ENCODE data around the gene OR5A2. TPM values are rescaled to one million over a fixed set of nuclear protein-coding genes. Genes with fewer than 3 reads are reported as not detected.
"Not testable (repeated sequence)": the region's sequence is repeated elsewhere in the genome, so short reads cannot be mapped to it uniquely, and the experiment has no call there.

The OR5A2 gene
- total RNA-seq, 1 donor from 2014 or later, result not detected

GRCh38 chr11:59423835-59424234, 2.4 kb downstream of the OR5A2 start:
- intact Hi-C loops (cut with micrococcal nuclease), result no loop called here
- no peak overlapping the region for H3K4me3 Mint-ChIP-seq
- H3K27me3 Mint-ChIP-seq (ENCODE audit: insufficient read depth), result peaks cover 10% of the 10 kb centered on the region
- no peaks in the 10 kb centered on the region for H3K36me3 Mint-ChIP-seq (ENCODE audit: low read depth)
- H3K4me1 Mint-ChIP-seq (ENCODE audit: low read depth), result no peaks in the 10 kb centered on the region
- H3K9me3 Mint-ChIP-seq, result no peaks in the 10 kb centered on the region
- no peak overlapping the region for H3K27ac Mint-ChIP-seq
- no peak for DNase-seq (ENCODE audit: low spot score)

- no peak for DNase-seq (ENCODE audit: low spot score)
- intact Hi-C loops (cut with micrococcal nuclease), result no loop called here
- H3K9me3 Mint-ChIP-seq, result no peaks in the 10 kb centered on the region
Measured at GRCh38 chr11:59418156-59418555, 8.1 kb downstream of the OR5A2 start.

GRCh38 chr11:59417023-59417422, 9.2 kb downstream of the OR5A2 start:
- H3K27ac Mint-ChIP-seq, result no peak overlapping the region
- H3K9me3 Mint-ChIP-seq, result no peaks in the 10 kb centered on the region
- H3K27me3 Mint-ChIP-seq (ENCODE audit: insufficient read depth), result peaks cover 18% of the 10 kb centered on the region
- no peak for DNase-seq (ENCODE audit: low spot score)
- intact Hi-C loops (cut with micrococcal nuclease), result no loop called here
- H3K4me1 Mint-ChIP-seq (ENCODE audit: low read depth), result no peaks in the 10 kb centered on the region
- no peaks in the 10 kb centered on the region for H3K36me3 Mint-ChIP-seq (ENCODE audit: low read depth)
- H3K4me3 Mint-ChIP-seq, result no peak overlapping the region

More at GRCh38 chr11:59418156-59418555, 8.1 kb downstream of the OR5A2 start:
- Mint-ChIP-seq H3K27me3 (ENCODE audit: insufficient read depth) (peaks cover 18% of the 10 kb centered on the region), H3K36me3 (ENCODE audit: low read depth) (no peaks in the 10 kb centered on the region), H3K4me1 (ENCODE audit: low read depth) (no peaks in the 10 kb centered on the region), H3K27ac (no peak overlapping the region), H3K4me3 (no peak overlapping the region)

GRCh38 chr11:59416613-59417012, 9.6 kb downstream of the OR5A2 start:
- Mint-ChIP-seq H3K27ac (no peak overlapping the region), H3K4me1 (ENCODE audit: low read depth) (no peaks in the 10 kb centered on the region), H3K4me3 (no peak overlapping the region), H3K9me3 (no peaks in the 10 kb centered on the region), H3K36me3 (ENCODE audit: low read depth) (no peaks in the 10 kb centered on the region), H3K27me3 (ENCODE audit: insufficient read depth) (peaks cover 18% of the 10 kb centered on the region)
- intact Hi-C loops (cut with micrococcal nuclease), result no loop called here
- no peak for DNase-seq (ENCODE audit: low spot score)

GRCh38 chr11:59415111-59415510, 11.1 kb downstream of the OR5A2 start:
- no peak overlapping the region for H3K27ac Mint-ChIP-seq
- no peaks in the 10 kb centered on the region for H3K4me1 Mint-ChIP-seq (ENCODE audit: low read depth)
- H3K36me3 Mint-ChIP-seq (ENCODE audit: low read depth), result no peaks in the 10 kb centered on the region
- intact Hi-C loops (cut with micrococcal nuclease), result no loop called here
- peaks cover 3% of the 10 kb centered on the region for H3K9me3 Mint-ChIP-seq
- no peak overlapping the region for H3K4me3 Mint-ChIP-seq
- H3K27me3 Mint-ChIP-seq (ENCODE audit: insufficient read depth), result peaks cover 16% of the 10 kb centered on the region
- no peak for DNase-seq (ENCODE audit: low spot score)

- no peak overlapping the region for H3K27ac Mint-ChIP-seq
- H3K27me3 Mint-ChIP-seq (ENCODE audit: insufficient read depth), result peaks cover 16% of the 10 kb centered on the region
- intact Hi-C loops (cut with micrococcal nuclease), result no loop called here
- no peak overlapping the region for H3K4me3 Mint-ChIP-seq
- no peaks in the 10 kb centered on the region for H3K4me1 Mint-ChIP-seq (ENCODE audit: low read depth)
- peaks cover 3% of the 10 kb centered on the region for H3K9me3 Mint-ChIP-seq
- no peaks in the 10 kb centered on the region for H3K36me3 Mint-ChIP-seq (ENCODE audit: low read depth)
- no peak for DNase-seq (ENCODE audit: low spot score)
Measured at GRCh38 chr11:59413646-59414045, 12.6 kb downstream of the OR5A2 start.

- H3K4me3 Mint-ChIP-seq, result no peak overlapping the region
- DNase-seq (ENCODE audit: low spot score), result no peak
- no peaks in the 10 kb centered on the region for H3K4me1 Mint-ChIP-seq (ENCODE audit: low read depth)
- H3K27me3 Mint-ChIP-seq (ENCODE audit: insufficient read depth), result peaks cover 3% of the 10 kb centered on the region
- peaks cover 23% of the 10 kb centered on the region for H3K9me3 Mint-ChIP-seq
- H3K36me3 Mint-ChIP-seq (ENCODE audit: low read depth), result no peaks in the 10 kb centered on the region
- intact Hi-C loops (cut with micrococcal nuclease), result no loop called here
- no peak overlapping the region for H3K27ac Mint-ChIP-seq
Measured at GRCh38 chr11:59403546-59403945, 22.7 kb downstream of the OR5A2 start.

GRCh38 chr11:59401262-59401552, 25.0 kb downstream of the OR5A2 start:
- Mint-ChIP-seq H3K27ac (no peak overlapping the region), H3K9me3 (peaks cover 23% of the 10 kb centered on the region), H3K36me3 (ENCODE audit: low read depth) (no peaks in the 10 kb centered on the region), H3K4me3 (no peak overlapping the region), H3K4me1 (ENCODE audit: low read depth) (no peaks in the 10 kb centered on the region), H3K27me3 (ENCODE audit: insufficient read depth) (no peaks in the 10 kb centered on the region)
- no peak for DNase-seq (ENCODE audit: low spot score)
- intact Hi-C loops (cut with micrococcal nuclease), result no loop called here

- H3K36me3 Mint-ChIP-seq (ENCODE audit: low read depth), result no peaks in the 10 kb centered on the region
- peaks cover 23% of the 10 kb centered on the region for H3K9me3 Mint-ChIP-seq
- no peak for DNase-seq (ENCODE audit: low spot score)
- H3K27me3 Mint-ChIP-seq (ENCODE audit: insufficient read depth), result no peaks in the 10 kb centered on the region
- intact Hi-C loops (cut with micrococcal nuclease), result no loop called here
- no peak overlapping the region for H3K27ac Mint-ChIP-seq
- no peak overlapping the region for H3K4me3 Mint-ChIP-seq
- H3K4me1 Mint-ChIP-seq (ENCODE audit: low read depth), result no peaks in the 10 kb centered on the region
Measured at GRCh38 chr11:59400461-59401261, 25.6 kb downstream of the OR5A2 start.

- intact Hi-C loops (cut with micrococcal nuclease), result no loop called here
- no peaks in the 10 kb centered on the region for H3K27me3 Mint-ChIP-seq (ENCODE audit: insufficient read depth)
- no peak for DNase-seq (ENCODE audit: low spot score)
- H3K27ac Mint-ChIP-seq, result no peak overlapping the region
- H3K9me3 Mint-ChIP-seq, result no peaks in the 10 kb centered on the region
- no peaks in the 10 kb centered on the region for H3K36me3 Mint-ChIP-seq (ENCODE audit: low read depth)
- no peaks in the 10 kb centered on the region for H3K4me1 Mint-ChIP-seq (ENCODE audit: low read depth)
- H3K4me3 Mint-ChIP-seq, result no peak overlapping the region
Measured at GRCh38 chr11:59394186-59394585, 32.0 kb downstream of the OR5A2 start.

GRCh38 chr11:59380263-59381059, 45.8 kb downstream of the OR5A2 start:
- intact Hi-C loops (cut with micrococcal nuclease), result no loop called here
- peaks cover 12% of the 10 kb centered on the region for H3K9me3 Mint-ChIP-seq
- no peaks in the 10 kb centered on the region for H3K4me1 Mint-ChIP-seq (ENCODE audit: low read depth)
- no peak for DNase-seq (ENCODE audit: low spot score)
- H3K27ac Mint-ChIP-seq, result no peak overlapping the region
- no peak overlapping the region for H3K4me3 Mint-ChIP-seq
- H3K27me3 Mint-ChIP-seq (ENCODE audit: insufficient read depth), result no peaks in the 10 kb centered on the region
- no peaks in the 10 kb centered on the region for H3K36me3 Mint-ChIP-seq (ENCODE audit: low read depth)

GRCh38 chr11:59372324-59372723, 53.9 kb downstream of the OR5A2 start:
- intact Hi-C loops (cut with micrococcal nuclease); H3K27me3 Mint-ChIP-seq (ENCODE audit: insufficient read depth); H3K9me3 Mint-ChIP-seq; H3K27ac Mint-ChIP-seq; H3K4me1 Mint-ChIP-seq (ENCODE audit: low read depth); H3K4me3 Mint-ChIP-seq; H3K36me3 Mint-ChIP-seq (ENCODE audit: low read depth); DNase-seq (ENCODE audit: low spot score): not testable (repeated sequence)

GRCh38 chr11:59368238-59369022, 57.8 kb downstream of the OR5A2 start:
- H3K27me3 Mint-ChIP-seq (ENCODE audit: insufficient read depth), result peaks cover 2% of the 10 kb centered on the region
- no peaks in the 10 kb centered on the region for H3K36me3 Mint-ChIP-seq (ENCODE audit: low read depth)
- no peaks in the 10 kb centered on the region for H3K4me1 Mint-ChIP-seq (ENCODE audit: low read depth)
- no peak overlapping the region for H3K27ac Mint-ChIP-seq
- intact Hi-C loops (cut with micrococcal nuclease), result no loop called here
- no peaks in the 10 kb centered on the region for H3K9me3 Mint-ChIP-seq
- no peak for DNase-seq (ENCODE audit: low spot score)
- no peak overlapping the region for H3K4me3 Mint-ChIP-seq
